Hypothalamus (tissue), 51 donors: ENCODE data around the gene MIF.
"Not testable (repeated sequence)": the region's sequence is repeated elsewhere in the genome, so short reads cannot be mapped to it uniquely, and the experiment has no call there.

Experiments used
- DNase-seq, 51 donors: peaks; one replicate each; lab custom pipeline; 2025; lab: John Stamatoyannopoulos, UW

Gene MIF

DNA sequence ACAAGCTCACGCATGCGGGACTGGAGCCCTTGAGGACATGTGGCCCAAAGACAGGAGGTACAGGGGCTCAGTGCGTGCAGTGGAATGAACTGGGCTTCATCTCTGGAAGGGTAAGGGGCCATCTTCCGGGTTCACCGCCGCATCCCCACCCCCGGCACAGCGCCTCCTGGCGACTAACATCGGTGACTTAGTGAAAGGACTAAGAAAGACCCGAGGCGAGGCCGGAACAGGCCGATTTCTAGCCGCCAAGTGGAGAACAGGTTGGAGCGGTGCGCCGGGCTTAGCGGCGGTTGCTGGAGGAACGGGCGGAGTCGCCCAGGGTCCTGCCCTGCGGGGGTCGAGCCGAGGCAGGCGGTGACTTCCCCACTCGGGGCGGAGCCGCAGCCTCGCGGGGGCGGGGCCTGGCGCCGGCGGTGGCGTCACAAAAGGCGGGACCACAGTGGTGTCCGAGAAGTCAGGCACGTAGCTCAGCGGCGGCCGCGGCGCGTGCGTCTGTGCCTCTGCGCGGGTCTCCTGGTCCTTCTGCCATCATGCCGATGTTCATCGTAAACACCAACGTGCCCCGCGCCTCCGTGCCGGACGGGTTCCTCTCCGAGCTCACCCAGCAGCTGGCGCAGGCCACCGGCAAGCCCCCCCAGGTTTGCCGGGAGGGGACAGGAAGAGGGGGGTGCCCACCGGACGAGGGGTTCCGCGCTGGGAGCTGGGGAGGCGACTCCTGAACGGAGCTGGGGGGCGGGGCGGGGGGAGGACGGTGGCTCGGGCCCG lies at the start of gene MIF:
Gene MIF (plus strand): TSS at position 439 of the 765 bp plus-strand sequence. CDS start 92 bp downstream, at position 531.
- peak; percentile 32 to 97 (median 90) for DNase-seq

DNA sequence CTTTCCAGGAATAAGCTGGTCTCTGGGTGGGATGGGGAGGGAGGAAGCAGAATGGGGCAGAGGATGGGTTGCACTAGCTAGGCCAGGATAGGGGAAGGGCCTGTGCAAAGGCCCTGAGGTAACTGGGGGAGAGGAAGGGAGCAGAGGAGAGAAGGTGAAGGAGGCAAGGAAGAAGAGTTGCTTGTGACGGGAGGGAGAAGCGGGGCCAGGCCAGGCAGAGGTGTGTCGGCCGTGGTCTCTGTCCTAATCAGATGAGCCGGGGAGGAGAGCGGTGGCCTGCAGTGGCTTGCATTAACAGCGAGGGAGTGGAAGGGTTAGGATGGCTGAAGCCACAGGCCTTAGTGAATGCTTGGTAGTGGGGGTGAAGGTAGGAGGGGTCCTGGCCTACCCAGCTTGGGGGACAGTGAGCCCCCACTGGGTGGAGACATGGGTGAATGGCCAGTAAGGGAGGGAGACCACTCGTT lies 49.4 kb upstream of the MIF start:
- DNase-seq, result no peak

DNA sequence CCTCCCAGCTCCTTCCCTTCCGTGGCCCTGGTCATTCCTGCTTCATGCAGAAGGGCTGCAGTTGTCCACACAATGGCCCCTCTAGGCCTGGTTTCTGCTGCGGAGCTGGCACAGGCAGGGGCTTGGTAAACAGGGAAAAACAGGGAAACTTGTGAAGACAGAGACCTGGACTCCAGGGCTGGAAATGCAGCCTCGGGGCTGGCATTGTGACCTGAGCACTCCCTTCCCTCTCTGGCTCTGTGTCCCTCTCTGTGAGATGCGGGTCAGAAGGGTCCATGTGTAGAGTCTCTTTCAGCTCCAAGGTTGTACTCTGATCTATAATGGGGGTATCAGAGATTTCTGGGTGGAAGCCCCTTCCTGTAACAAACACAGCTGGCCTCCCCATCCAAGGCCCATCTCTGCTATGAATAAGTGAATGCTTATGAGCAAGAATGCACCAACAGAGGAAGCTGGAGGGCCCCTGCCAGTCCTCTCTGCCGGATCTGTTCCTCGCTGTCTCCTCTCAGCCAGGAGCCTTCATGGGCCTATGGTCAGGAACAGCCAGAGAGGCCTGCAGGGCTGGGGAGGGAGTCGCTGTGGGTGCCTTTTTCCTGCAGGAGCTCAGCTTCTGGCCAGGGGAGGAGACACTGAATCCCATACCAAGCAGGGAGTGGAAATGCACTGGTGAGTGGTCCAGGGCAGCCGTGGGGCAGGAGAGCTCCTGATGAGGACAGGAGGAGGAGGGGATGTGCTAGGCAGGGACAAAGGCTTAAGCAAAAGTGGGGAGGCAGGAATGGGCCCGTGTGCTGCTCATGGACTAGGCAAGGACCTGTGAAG lies 48.7 kb upstream of the MIF start:
- DNase-seq, result no peak

DNA sequence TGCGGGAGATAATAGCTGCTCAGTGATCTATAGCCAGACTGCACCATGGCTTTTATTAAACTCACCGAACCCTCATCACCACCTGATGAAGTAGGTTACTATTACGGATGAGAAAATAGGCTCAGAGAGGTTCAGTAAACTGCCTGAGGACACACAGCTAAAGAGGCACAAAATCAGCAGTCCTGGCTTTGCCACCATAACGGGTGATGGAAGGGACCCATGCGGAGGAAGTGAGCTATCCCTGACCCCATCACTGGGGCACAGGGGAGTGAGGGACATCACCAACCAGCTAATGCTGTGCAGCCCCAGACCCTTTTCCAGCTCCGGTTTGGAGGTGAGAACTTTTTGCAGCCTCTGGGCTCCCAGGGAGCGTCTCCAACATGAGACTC lies 48.1 kb upstream of the MIF start:
- no peak for DNase-seq

DNA sequence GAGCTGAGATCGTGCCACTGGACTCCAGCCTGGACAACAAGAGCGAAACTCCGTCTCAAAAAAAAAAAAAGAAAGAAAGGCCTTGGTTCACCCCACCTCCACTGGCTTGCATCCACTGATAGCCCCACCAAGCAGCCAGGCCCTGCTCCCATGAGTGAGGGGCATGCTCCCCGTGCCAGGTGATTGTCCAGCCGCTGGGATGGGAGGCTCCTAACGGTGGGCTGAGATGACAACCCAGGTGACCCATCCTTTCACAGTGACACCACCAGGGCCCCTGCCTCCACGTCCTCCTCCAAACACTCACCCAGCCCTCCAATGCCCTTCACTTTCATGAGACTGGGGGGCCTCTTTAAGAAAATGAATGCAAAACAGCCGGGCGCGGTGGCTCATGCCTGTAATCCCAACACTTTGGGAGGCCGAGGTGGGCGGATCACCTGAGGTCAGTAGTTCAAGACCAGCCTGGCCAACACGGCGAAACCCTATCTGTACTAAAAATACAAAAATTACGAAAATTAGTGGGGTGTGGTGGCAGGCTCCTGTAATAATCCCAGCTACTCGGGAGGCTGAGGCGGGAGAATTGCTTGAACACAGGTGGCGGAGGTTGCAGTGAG lies 46.8 kb upstream of the MIF start:
- no peak for DNase-seq

DNA sequence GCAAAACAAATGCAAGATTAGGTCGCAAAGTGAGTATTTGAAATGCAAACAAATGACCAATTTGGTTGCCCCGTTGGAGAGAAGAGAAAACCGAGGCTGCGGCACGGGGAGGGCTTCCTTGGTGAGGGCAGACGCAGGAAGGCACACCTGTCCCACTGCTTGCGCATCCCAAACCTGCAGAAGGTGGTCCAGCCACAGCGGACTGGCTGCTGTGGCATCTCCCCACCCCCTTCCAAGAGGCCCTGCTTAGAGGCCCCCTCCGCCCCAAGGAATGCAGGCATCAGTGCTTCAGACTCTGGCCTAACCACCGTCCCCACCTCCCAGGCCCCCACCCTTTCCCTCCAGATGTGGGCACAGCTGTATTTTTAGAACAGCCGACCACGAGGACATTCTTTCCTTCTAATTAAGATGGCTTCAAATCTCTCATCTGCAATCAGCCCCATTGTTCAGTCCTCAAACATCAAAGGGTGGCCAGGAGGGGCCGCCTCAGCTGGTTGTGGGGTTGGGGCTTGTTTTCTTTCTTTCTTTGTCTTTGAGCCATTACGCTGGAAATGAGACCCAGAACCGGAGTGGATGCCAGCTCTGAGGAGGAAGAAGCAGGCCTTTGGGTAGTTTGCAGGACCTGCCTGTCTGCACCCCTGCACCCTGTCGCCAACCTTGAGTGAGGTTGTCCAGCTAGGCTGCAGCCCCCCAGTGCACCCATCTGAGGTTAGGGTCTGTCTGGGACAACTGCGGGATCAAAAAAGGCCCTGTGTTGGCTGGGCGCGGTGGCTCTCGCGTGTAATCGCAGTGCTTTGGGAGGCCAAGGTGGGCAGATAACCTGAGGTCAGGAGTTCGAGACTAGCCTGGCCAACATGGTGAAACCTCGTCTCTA lies 46.0 kb upstream of the MIF start:
- no peak for DNase-seq

DNA sequence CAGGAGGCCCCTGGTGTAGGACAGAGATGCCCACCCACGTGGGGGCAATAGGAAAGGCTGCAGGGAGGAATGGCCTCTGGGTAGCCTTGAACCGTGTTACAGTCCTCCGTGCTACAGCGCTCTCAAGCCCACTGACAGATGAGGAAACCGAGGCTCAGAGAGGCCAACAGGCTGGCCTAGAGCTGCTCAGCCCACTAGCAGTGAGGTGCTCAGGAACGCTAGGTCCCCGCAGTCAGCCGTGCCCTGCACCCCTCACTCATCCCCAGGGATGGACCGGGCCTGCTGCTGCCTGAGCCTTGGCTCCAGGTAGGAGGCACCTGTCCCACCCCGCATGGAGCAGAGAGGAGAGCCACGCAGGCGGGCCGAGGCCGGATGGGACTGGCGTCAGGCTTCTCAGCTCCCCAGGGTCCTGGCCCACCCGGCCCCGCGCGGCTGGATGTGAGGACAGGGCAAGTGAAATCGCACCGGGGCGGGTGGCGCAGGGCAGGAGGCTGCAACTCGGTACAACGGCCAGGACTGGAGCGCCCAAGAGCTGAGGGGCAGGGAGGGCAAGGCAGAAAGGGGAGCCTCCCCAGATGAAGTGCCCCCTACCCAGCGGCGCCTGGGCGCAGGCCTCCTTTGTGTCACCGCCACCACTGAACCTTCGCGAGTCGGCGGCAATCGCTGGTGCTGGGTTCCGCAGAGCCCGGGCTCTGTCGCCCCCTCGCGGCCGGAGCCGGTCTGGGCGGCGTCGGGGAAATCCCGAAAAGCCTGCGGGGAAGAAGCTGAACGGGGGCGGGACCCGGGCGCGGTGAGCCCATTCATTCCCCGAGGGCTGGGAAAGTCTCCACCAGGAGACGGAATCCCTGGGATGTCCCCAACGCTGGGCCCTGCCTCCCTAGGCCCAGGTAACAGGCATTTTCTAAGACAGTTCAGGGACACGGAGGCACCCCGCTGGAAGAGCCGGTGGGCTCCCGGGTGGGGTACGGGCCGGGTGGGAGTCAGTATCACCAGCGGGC lies 44.9 kb upstream of the MIF start:
- DNase-seq, result peak; percentile 17 to 89 (median 64)

DNA sequence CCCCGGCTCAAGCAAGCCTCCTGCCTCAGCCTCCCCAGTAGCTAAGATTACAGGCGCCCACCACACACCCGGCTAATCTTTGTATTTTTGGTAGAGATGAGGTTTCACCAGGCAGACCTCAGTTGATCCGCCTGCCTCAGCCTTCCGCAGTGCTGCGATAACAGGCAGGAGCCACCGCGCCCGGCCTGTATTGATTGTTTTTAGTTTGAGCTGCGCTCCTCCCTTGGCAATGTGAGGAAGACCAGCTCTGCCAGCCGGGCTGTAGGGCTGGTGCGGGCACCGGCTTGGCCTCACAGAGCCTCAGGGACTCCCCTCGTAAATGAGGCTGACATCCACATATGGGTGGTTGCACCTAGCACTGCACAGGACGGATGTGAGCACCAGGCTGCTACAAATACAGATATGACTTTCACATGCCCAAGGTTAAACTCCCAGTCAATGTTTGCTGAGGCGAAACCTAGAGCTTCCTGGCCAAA lies 44.0 kb upstream of the MIF start:
- DNase-seq, result no peak

DNA sequence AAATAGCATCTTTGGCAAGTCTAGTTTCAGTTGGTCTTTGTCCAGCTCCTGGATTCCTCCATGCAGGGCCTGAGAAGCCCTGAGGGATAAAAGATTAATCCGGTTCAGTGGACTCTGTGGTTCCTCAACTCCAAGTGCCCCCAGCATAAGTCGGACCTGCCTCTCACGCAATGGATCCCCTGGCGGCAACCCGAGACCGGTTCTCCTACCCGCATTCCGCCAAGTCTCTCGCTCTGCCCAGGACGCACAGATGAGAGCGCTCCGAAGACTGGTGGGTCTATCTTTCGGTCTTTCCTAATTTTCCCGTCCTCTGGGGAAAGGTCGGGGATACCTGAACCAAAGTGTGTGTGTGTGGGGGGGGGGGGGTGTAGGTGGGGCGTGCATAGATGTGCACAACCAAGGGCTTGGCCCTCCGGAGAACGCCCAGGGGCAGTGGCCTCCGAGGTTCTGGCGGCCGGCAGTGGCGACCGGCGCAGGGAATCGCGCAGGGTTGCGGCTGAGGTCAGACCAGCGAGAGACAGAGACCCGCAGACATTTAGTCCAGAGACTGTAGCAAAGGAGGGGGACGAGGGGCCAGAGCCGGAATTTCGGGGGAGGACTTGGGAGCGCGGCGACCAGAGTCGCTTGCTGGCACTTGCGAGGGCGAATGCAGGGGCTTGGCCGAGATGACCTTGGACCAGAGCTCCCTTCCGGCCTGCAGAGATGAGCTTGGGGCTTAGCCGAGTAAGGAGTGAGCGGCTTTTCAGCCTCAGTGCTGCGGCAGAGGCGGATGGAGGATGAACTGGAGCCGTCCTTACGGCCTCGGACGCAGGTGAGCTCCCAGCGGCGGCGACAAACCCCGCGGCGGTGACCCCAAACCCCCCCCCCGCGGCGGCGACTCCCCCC lies 37.2 kb upstream of the MIF start:
- peak in 22 of 51 donors; percentile 28 to 71 (median 56) for DNase-seq

DNA sequence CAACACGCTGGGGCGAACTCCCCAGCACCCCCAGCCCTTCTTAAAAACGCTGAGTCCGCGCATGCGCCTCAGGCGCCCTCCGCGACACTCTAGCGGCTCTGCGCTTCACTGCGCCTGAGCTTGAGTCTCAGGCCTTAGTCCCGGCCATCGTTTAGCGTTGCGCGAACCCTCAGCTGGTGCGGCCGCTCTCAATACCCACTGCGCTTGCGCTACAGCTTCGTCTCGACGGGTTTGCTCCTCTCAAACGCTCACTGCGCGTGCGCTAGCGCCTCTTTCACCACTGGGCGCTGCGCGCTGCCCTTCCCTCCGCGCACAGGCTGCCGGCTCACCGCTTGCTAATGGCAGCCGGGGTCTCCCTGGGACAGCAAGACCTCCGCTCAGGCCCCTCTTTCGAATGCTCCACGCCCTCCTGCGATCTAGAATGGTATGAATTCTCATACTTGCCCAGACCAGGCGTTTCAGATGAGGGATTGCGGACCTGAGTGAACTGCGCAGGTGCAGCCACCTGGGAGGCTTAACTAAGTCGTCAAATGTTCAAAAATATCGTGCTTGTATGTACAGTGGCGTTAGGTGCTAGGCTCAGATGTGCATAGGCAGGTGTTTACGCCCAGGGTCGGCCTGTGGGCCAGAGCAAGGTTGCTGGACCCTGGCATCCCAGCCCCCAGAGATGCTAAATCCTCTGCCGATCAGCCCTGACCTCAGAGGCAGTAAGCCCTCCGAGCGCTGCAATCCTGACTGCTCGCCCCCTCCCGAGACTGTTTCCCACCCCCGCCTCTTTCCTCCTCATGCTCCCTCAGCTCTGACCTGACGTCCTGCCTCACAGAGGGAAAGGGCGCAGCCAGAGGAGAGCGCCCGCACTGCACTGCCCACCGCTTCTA lies 36.3 kb upstream of the MIF start, which contains the start of gene SLC2A11:
Gene SLC2A11 (plus strand): TSS at position 270 of the 878 bp plus-strand sequence. CDS start 125 bp downstream, at position 395.
- peak; percentile 62 to 98 (median 92) for DNase-seq

DNA sequence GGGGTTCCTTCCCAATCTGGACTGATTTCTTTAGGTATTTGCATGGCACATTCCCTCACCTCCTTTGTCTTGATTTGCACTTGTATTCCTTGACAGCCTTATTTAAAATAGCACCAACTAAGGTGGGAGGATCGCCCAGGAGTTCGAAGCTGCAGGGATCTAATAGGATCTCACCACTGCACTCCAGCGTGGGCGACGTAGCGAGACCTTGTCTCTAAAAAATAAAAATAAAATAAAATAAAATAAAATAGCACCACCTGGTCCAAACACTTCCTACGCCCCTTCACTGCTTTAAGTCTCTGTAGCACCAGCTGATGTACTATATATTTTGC lies 35.7 kb upstream of the MIF start:
- DNase-seq, result peak in 2 of 51 donors; percentile 21 to 84

DNA sequence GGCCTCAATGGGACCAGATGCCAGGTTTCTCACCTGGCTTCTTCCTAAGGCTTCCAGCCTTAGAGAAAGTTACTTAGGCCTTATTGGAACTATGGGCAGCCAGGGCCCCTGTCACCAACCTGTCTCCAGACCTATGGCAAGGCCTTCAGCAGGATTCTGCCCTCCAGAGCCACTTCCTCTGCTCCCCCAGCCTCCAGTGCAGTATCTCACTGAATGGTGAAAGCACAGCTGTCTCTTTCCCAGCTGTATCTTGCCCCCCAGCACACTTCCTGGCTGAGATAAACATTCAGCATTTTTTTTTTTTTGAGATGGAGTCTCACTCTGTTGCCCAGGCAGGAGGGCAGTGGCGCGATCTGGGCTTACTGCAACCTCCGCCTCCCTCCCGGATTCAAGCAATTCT lies 35.0 kb upstream of the MIF start:
- no peak for DNase-seq

DNA sequence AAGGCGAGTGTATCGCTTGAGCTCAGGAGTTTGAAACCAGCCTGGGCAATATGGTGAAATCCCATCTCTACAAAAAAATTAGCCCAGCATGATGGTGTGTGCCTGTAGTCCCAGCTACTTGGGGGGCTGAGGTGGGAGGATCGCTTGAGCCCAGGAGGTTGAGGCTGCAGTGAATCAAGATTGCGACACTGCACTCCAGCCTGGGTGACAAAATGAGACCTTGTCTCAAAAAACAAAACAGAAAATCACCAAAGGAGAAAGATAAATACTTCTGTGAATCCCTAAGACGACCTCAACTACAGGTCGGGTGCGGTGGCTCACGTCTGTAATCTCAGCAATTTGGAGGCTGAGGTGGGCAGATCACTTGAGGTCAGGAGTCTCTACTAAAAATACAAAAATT lies 34.0 kb upstream of the MIF start:
- DNase-seq, result not testable (repeated sequence)

DNA sequence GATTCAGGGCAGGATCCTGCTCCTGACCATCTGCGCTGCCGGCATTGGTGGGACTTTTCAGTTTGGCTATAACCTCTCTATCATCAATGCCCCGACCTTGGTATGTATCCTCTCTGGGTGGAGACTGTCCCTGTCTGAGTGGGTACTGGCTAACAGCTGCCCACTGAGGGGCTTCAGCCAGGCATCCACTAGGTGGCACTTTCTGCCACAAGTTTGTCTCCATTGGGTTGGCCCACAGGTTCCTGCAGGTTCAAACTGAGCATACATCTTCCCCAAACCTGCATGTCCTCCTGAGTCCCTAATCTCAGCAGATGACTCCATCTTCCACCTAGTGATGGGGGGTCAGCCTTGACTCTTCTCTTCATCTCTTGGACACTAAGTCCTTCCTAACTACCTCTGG lies 32.1 kb upstream of the MIF start:
- DNase-seq, result peak in 10 of 51 donors; percentile 7 to 29 (median 14)

DNA sequence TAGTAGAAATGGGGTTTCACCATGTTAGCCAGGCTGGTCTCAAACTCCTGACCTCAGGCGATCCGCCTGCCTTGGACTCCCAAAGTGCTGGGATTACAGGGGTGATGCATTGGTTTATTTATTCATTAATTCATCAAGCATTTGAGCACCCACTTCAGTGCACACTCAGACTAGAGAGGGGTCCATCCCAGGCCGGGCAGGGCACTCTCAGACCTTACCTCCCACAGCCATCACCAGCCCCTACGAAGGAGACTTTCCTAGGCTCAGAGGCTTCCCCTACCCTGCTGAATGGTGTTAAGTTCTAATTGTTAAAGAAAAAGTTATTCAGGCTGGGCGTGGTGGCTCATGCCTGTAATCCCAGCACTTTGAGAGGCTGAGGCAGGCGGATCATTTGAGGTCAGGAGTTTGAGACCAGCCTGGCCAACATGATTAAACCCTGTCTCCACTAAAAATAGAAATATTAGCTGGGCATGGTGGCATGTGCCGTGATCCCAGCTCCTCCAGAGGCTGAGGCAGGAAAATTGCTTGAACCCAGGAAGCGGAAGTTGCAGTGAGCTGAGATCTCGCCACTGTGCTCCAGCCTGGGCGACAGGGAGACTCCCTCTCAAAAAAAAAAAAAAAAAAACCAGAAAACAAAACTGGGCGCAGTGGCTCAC lies 29.6 kb upstream of the MIF start:
- DNase-seq, result not testable (repeated sequence)

DNA sequence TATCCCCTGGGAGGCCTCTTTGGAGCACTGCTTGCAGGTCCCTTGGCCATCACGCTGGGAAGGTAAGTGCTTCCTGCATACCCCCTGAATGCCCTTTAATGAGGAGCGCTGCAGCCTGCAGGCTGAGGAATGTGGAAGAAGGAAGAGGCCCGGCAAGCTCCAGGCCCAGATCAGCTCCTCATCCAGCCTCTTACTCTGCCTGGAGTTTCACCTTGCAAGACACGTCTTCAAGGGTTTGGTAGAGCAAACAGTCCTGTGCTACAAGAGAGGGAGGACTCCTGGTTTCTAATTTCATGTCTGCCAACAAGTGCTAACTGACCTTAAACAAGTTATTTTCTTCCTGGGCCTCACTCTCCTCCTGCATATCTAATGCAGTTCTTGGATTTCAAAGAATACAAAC lies 25.6 kb upstream of the MIF start:
- DNase-seq, result no peak
